Right lobe of liver (tissue), 6 donors: ENCODE measurements around the gene LHX8. TPM values are rescaled to one million over a fixed set of nuclear protein-coding genes. Genes with fewer than 3 reads are reported as not detected.

Source experiments
- ATAC-seq, 4 donors: fragments of 200-7000 bp; cut with Tn5 transposase; one replicate each; pipeline ENCODE4 v1.9.1; 2020; ENCODE audit warnings: mild to moderate bottlenecking in 4 of 4, moderate library complexity in 4 of 4
- DNase-seq, 3 donors: peaks; one replicate each; pipeline ENCODE4 v3.0.0-alpha.2; 2020
- H3K27ac ChIP-seq, 3 donors: fragments of 200-600 bp; one replicate each; pipeline ENCODE4 v1.8.0; 2022
- H3K27me3 ChIP-seq, 2 donors: fragments of 200-600 bp; one replicate each; pipeline ENCODE4 v1.8.0; 2022
- H3K36me3 ChIP-seq, 4 donors: fragments of 200-600 bp; sonication (generic) in 1 of 4; one replicate each; pipeline versions ENCODE4 v1.5.1 to v1.8.0; 2017 to 2022; ENCODE audit warnings: control low read depth in 1 of 4
- H3K4me1 ChIP-seq, 4 donors: fragments of 200-600 bp; sonication (generic) in 1 of 4; one replicate each; pipeline versions ENCODE4 v1.5.1 to v1.8.0; 2017 to 2022; ENCODE audit warnings: control low read depth in 1 of 4
- H3K4me3 ChIP-seq, 3 donors: fragments of 200-600 bp; one replicate each; pipeline ENCODE4 v1.8.0; 2022
- H3K9me3 ChIP-seq, 4 donors: fragments of 200-600 bp; sonication (generic) in 1 of 4; one replicate each; pipeline versions ENCODE4 v1.5.1 to v1.8.0; 2017 to 2022; ENCODE audit warnings: control low read depth in 1 of 4
- POLR2A ChIP-seq: fragments of 450-650 bp; IDR thresholded peaks from one replicate; pipeline ENCODE4 v1.6.1; 2017; ENCODE audit warnings: antibody characterized with exemption, mild to moderate bottlenecking
- WGBS: methylation state at CpG from one replicate; pipeline ENCODE4 v1.1.6; 2018; ENCODE audit warnings: low coverage, low lambda C conversion rate; ENCODE audit not compliant: insufficient coverage; ENCODE audit errors: missing lambda C conversion rate; 5-methylcytosine and 5-hydroxymethylcytosine counted together
- intact Hi-C, 2 donors: fragments of 100-400 bp; cut with DNase I; formaldehyde crosslinking; loops; one replicate each; pipeline versions ENCODE4 v1.11.2 to v1.14.1; 2022
- long read RNA-seq: library from polyadenylated mRNA; unstranded; transcript quantifications from one replicate; pipeline ENCODE4 v2.0.0, GENCODE V29; 2019
- total RNA-seq, 6 experiments: library from RNA; depleted of rRNA in 2 of 6; stranded (reverse); fragments of >200 nt in 2 of 6; fragmentation: NEBNext Ultra II Directional in 3 of 6; extraction: Animal tissue kit (Norgen Biotek cat#: 25700) in 3 of 6; gene quantifications; one replicate each; pipeline versions ENCODE4 v1.1.0 to v1.2.4, GENCODE V29; 2016 to 2023
- TF ChIP-seq, protein P1 (sequence below), 4 donors: fragments of 200-600 bp in 3 of 4; fragments of 450-650 bp in 1 of 4; IDR thresholded peaks; one replicate each; pipeline versions ENCODE4 v1.5.1 to v1.8.0; 2016 to 2022; ENCODE audit warnings: antibody characterized with exemption in 4 of 4, mild to moderate bottlenecking in 2 of 4
- donor health status: DM: no; HTN: yes; CAD: no.
- donor health status: DM: no; HTN: no; CAD: no.
- donor health status: DM: no; HTN: no; CAD: no.
- donor health status: DM: no; HTN: yes; CAD: no.
- donor health status: DM: no; HTN: yes; CAD: no.

LHX8 gene
- not detected for total RNA-seq
- long read RNA-seq = 0 reads

GRCh38 chr1:75133750-75134646 lies at the start of gene LHX8:
TSS of gene LHX8 (plus strand) at chr1:75134388. CDS start at chr1:75136615, 2,227 bp downstream.
- TF ChIP-seq, protein P1, sequence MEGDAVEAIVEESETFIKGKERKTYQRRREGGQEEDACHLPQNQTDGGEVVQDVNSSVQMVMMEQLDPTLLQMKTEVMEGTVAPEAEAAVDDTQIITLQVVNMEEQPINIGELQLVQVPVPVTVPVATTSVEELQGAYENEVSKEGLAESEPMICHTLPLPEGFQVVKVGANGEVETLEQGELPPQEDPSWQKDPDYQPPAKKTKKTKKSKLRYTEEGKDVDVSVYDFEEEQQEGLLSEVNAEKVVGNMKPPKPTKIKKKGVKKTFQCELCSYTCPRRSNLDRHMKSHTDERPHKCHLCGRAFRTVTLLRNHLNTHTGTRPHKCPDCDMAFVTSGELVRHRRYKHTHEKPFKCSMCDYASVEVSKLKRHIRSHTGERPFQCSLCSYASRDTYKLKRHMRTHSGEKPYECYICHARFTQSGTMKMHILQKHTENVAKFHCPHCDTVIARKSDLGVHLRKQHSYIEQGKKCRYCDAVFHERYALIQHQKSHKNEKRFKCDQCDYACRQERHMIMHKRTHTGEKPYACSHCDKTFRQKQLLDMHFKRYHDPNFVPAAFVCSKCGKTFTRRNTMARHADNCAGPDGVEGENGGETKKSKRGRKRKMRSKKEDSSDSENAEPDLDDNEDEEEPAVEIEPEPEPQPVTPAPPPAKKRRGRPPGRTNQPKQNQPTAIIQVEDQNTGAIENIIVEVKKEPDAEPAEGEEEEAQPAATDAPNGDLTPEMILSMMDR (IDR thresholded peaks at IDR 0.05) = no peak
- no peak for TF ChIP-seq POLR2A
- 7% methylated on average over 23 of the region's 23 CpGs for WGBS
- H3K36me3 ChIP-seq = no peaks in the 10 kb centered on the region
- peaks cover 18 to 59% of the 10 kb centered on the region in 2 donors for H3K27me3 ChIP-seq
- H3K9me3 ChIP-seq = no peaks in the 10 kb centered on the region
- DNase-seq (no peak), ATAC-seq (no peak)
- H3K4me1 ChIP-seq = peaks cover 0 to 19% (median 0%) of the 10 kb centered on the region in 4 donors
- peak within 1 kb of the TSS in 2 of 3 donors; percentile 5 to 25 for H3K4me3 ChIP-seq
- H3K27ac ChIP-seq = no peak within 1 kb of the TSS
- intact Hi-C loops = no loop called here

DNA sequence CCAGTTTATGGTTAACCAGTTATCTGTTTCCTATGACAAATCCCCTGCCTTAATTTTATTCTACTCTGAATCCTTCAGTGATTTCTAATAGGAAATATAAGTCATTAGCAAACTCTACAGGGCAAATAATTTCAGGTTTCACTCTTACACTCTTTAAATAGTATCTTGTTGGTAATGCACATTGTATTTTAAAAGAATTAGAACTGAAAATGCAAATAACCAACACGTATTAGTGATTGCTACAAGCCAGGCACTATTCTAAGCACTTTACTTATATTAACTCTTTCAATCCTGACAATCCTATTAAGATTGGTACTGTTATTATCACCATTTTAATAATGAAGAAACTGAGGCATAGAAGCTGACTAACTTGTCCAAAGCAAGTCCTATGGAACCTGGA lies 48.3 kb upstream of the LHX8 start:
- TF ChIP-seq POLR2A = no peak
- TF ChIP-seq, protein P1 (IDR thresholded peaks at IDR 0.05) = no peak
- Histone ChIP-seq H3K36me3 (no peaks in the 10 kb centered on the region), H3K9me3 (no peaks in the 10 kb centered on the region), H3K4me1 (no peaks in the 10 kb centered on the region), H3K27ac (no peak overlapping the region), H3K4me3 (no peak overlapping the region), H3K27me3 (no peaks in the 10 kb centered on the region)
- WGBS = 32% methylated on average over 1 of the region's 1 CpG
- DNase-seq = no peak
- intact Hi-C loops = no loop called here
- ATAC-seq = no peak

DNA sequence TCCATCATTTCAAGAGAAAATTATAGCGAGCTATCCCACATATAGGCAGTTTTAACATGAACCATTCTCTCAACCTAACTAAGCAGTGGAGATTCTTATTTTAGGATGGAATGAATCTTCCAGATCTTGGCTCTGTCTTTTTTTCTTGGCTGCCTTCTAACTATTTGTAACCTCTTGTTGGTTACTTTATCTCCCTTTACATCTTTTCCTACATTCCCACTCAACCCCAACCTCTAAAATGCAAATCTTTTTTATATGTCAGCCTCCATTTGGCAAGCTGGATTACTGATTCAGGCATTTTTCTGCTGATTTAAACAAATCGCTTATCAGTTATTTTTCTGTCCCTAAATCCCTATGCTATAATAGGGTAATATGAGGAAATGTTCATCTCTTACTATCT lies 46.9 kb upstream of the LHX8 start:
- DNase-seq (no peak), ATAC-seq (no peak)
- Histone ChIP-seq H3K36me3 (no peaks in the 10 kb centered on the region), H3K27me3 (no peaks in the 10 kb centered on the region), H3K4me1 (no peaks in the 10 kb centered on the region), H3K9me3 (no peaks in the 10 kb centered on the region), H3K4me3 (no peak overlapping the region), H3K27ac (no peak overlapping the region)
- TF ChIP-seq POLR2A = no peak
- TF ChIP-seq, protein P1 (IDR thresholded peaks at IDR 0.05) = no peak
- intact Hi-C loops = no loop called here
- 67% methylated on average over 2 of the region's 2 CpGs for WGBS

DNA sequence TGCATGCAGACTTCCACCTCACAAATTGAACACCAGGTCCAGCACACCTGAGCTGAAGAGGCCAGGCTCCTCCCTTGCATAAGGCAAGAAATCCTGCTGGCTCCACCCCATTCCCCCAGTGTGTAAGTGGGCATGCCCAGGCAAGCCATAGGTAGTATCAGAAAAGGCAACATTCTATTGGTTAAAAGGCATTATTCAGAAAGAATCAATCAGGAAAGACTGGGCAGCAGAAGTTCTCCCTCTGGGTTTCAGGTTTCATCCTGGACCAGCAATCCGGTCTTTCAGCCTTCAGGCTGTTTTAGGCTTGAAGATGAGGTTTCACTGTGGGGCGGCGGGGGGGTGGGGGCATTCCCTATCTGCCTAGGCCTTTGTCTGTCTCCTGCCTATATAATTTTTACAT lies 42.0 kb upstream of the LHX8 start:
- Histone ChIP-seq H3K9me3 (no peaks in the 10 kb centered on the region), H3K4me3 (no peak overlapping the region), H3K36me3 (no peaks in the 10 kb centered on the region), H3K4me1 (no peaks in the 10 kb centered on the region), H3K27me3 (no peaks in the 10 kb centered on the region), H3K27ac (no peak overlapping the region)
- DNase-seq (no peak), ATAC-seq (no peak)
- 63% methylated on average over 3 of the region's 3 CpGs for WGBS
- TF ChIP-seq, protein P1 (IDR thresholded peaks at IDR 0.05) = no peak
- TF ChIP-seq POLR2A = no peak
- intact Hi-C loops = no loop called here
